GM23338 (cell line): ENCODE results near the gene FAM222A. TPM values are rescaled to one million over a fixed set of nuclear protein-coding genes. Genes with fewer than 3 reads are reported as not detected.

Source experiments
- ATAC-seq: fragments of 200-7000 bp; cut with Tn5 transposase; 3 replicates; pipeline ENCODE4 v1.9.1; 2020
- DNase-seq: peaks from one replicate; pipeline ENCODE4 v3.0.0-alpha.2; 2015; ENCODE audit warnings: low spot score
- H2AFZ ChIP-seq: fragments of 200-600 bp; sonication (generic); 2 replicates; pipeline ENCODE4 v1.8.0; 2016; ENCODE audit warnings: antibody characterized with exemption, mild to moderate bottlenecking, moderate library complexity
- H3F3A ChIP-seq: fragments of 200-600 bp; sonication (generic); replicated peaks from 2 replicates; pipeline ENCODE4 v1.8.0; 2017; ENCODE audit warnings: antibody characterized with exemption, mixed run types, low read depth
- H3K27ac ChIP-seq: fragments of 200-600 bp; sonication (generic); 2 replicates; pipeline ENCODE4 v1.6.1; 2016; ENCODE audit warnings: low read depth
- H3K27me3 ChIP-seq: fragments of 200-600 bp; sonication (generic); 2 replicates; pipeline ENCODE4 v1.8.0; 2016; ENCODE audit warnings: mild to moderate bottlenecking, mixed run types, moderate library complexity; ENCODE audit not compliant: insufficient read depth
- H3K36me3 ChIP-seq: fragments of 200-600 bp; sonication (generic); 2 replicates; pipeline ENCODE4 v1.8.0; 2016; ENCODE audit warnings: mild to moderate bottlenecking; ENCODE audit not compliant: insufficient read depth
- H3K4me1 ChIP-seq: fragments of 200-600 bp; sonication (generic); 2 replicates; pipeline ENCODE4 v1.8.0; 2016; ENCODE audit warnings: mild to moderate bottlenecking, moderate library complexity; ENCODE audit not compliant: insufficient read depth
- H3K4me2 ChIP-seq: fragments of 200-600 bp; sonication (generic); 2 replicates; pipeline ENCODE4 v1.7.1; 2017; ENCODE audit warnings: mixed run types
- H3K4me3 ChIP-seq: fragments of 200-600 bp; sonication (generic); 2 replicates; pipeline ENCODE4 v1.6.1; 2016; ENCODE audit warnings: mixed run types
- H3K79me2 ChIP-seq: fragments of 200-600 bp; sonication (generic); replicated peaks from 2 replicates; pipeline ENCODE4 v1.8.0; 2017; ENCODE audit warnings: mild to moderate bottlenecking; ENCODE audit not compliant: insufficient read depth
- H3K9me2 ChIP-seq: fragments of 200-600 bp; sonication (generic); 2 replicates; pipeline ENCODE4 v1.8.0; 2017; ENCODE audit not compliant: insufficient read depth
- H4K20me1 ChIP-seq: fragments of 200-600 bp; sonication (generic); replicated peaks from 2 replicates; pipeline ENCODE4 v1.8.0; 2017; ENCODE audit warnings: mild to moderate bottlenecking; ENCODE audit not compliant: insufficient read depth
- H3K27ac Mint-ChIP-seq: 2 replicates; pipeline ENCODE4 v1.8.0; 2020; ENCODE audit warnings: inconsistent platforms, mild to moderate bottlenecking, moderate library complexity, mixed read lengths
- H3K27me3 Mint-ChIP-seq: 3 replicates; pipeline ENCODE4 v1.8.0; 2022; ENCODE audit warnings: low read depth, mild to moderate bottlenecking, moderate library complexity, mixed read lengths, inconsistent platforms; ENCODE audit not compliant: insufficient read depth, poor library complexity
- H3K36me3 Mint-ChIP-seq: 3 replicates; pipeline ENCODE4 v1.8.0; 2021; ENCODE audit warnings: low read depth, mild to moderate bottlenecking, inconsistent platforms, moderate library complexity, mixed read lengths
- H3K4me1 Mint-ChIP-seq: 3 replicates; pipeline ENCODE4 v1.8.0; 2020; ENCODE audit warnings: mild to moderate bottlenecking, inconsistent platforms, mixed read lengths
- H3K4me3 Mint-ChIP-seq: 3 replicates; pipeline ENCODE4 v1.8.0; 2021; ENCODE audit warnings: moderate library complexity, mild to moderate bottlenecking, inconsistent platforms, mixed read lengths
- H3K9me3 Mint-ChIP-seq: 3 replicates; pipeline ENCODE4 v1.8.0; 2020; ENCODE audit warnings: moderate library complexity, mild to moderate bottlenecking, inconsistent platforms, mixed read lengths
- CREB1 ChIP-seq: fragments of 250-450 bp; sonication (Bioruptor Pico); IDR thresholded peaks from 2 replicates; pipeline ENCODE4 v1.5.0; 2020; ENCODE audit warnings: low read depth, mild to moderate bottlenecking, moderate library complexity
- CTCF ChIP-seq, 2 experiments: fragments of 200-600 bp in 1 of 2; sonication (generic) in 1 of 2; conservative IDR thresholded peaks; 2 replicates each; pipeline versions ENCODE4 v1.5.1 to v1.6.1; 2016 to 2017; ENCODE audit warnings: antibody characterized with exemption in 2 of 2, low read depth in 2 of 2, mild to moderate bottlenecking in 2 of 2, moderate library complexity in 1 of 2
- EZH2 ChIP-seq: fragments of 200-600 bp; sonication (generic); IDR thresholded peaks from one replicate; pipeline ENCODE4 v1.8.0; 2017; ENCODE audit warnings: antibody characterized with exemption, mild to moderate bottlenecking, low read depth; ENCODE audit not compliant: unreplicated experiment
- EZH2phosphoT487 ChIP-seq: fragments of 200-600 bp; sonication (generic); IDR thresholded peaks from one replicate; pipeline ENCODE4 v1.8.1; 2018; ENCODE audit warnings: antibody characterized with exemption; ENCODE audit not compliant: unreplicated experiment
- JUNB ChIP-seq: IDR thresholded peaks from one replicate; pipeline ENCODE4 v1.6.1; 2016; ENCODE audit warnings: antibody characterized with exemption; ENCODE audit not compliant: unreplicated experiment
- NANOG ChIP-seq: IDR thresholded peaks from 2 replicates; pipeline ENCODE4 v1.6.1; 2016; ENCODE audit warnings: antibody characterized with exemption, borderline replicate concordance
- REST ChIP-seq: IDR thresholded peaks from one replicate; pipeline ENCODE4 v1.6.1; 2018; ENCODE audit warnings: antibody characterized with exemption; ENCODE audit not compliant: unreplicated experiment
- STAT1 ChIP-seq: IDR thresholded peaks from one replicate; pipeline ENCODE4 v1.6.1; 2016; ENCODE audit warnings: antibody characterized with exemption; ENCODE audit not compliant: unreplicated experiment
- ZNF114 ChIP-seq: fragments of 250-450 bp; sonication (Bioruptor Pico); IDR thresholded peaks from 2 replicates; pipeline ENCODE4 v1.5.0; 2020; ENCODE audit warnings: mild to moderate bottlenecking, moderate library complexity
- ZNF331 ChIP-seq: fragments of 250-450 bp; sonication (Bioruptor Pico); IDR thresholded peaks from 2 replicates; pipeline ENCODE4 v1.5.0; 2020; ENCODE audit warnings: low read depth, mild to moderate bottlenecking, moderate library complexity
- ZNF462 ChIP-seq: fragments of 250-450 bp; sonication (Bioruptor Pico); IDR thresholded peaks from 2 replicates; pipeline ENCODE4 v1.5.0; 2020; ENCODE audit warnings: mild to moderate bottlenecking, moderate library complexity
- polyA plus RNA-seq: library from polyadenylated mRNA; unstranded; fragments of >200 nt; fragmentation: Nextera tagmentation; extraction: Ambion mirVana; gene quantifications from 2 replicates; pipeline ENCODE4 v1.2.1, GENCODE V29; 2016
- total RNA-seq: library from RNA; depleted of rRNA; stranded (reverse); fragments of >200 nt; shearing (Covaris generic); gene quantifications from 2 replicates; pipeline ENCODE4 v1.2.3, GENCODE V29; 2014

Gene FAM222A
- total and polyA plus RNA-seq, 2 experiments from 2014 or later, result 0.78 to 2.1 TPM

GRCh38 chr12:109753054-109753401 is 39.4 kb downstream of the FAM222A start:
- TF ChIP-seq NANOG, result no peak
- TF ChIP-seq JUNB, result no peak
- no peak for TF ChIP-seq STAT1
- TF ChIP-seq EZH2, result no peak
- no peak for TF ChIP-seq ZNF114 (CRISPR knock-in tag)
- TF ChIP-seq CTCF (conservative IDR thresholded peaks at IDR 0.05; ENCODE audit: low read depth in 2 of 2), result no peak
- H3K4me3 ChIP-seq, result no peak overlapping the region
- H4K20me1 ChIP-seq, result no peaks in the 10 kb centered on the region
- peaks cover 3% of the 10 kb centered on the region for H3K27me3 Mint-ChIP-seq
- peaks cover 3% of the 10 kb centered on the region for H3K4me1 Mint-ChIP-seq
- H3K36me3 ChIP-seq, result no peaks in the 10 kb centered on the region
- no peak overlapping the region for H3K27ac Mint-ChIP-seq
- H3K9me3 Mint-ChIP-seq, result peaks cover 12% of the 10 kb centered on the region; the same call in 2 of the 3 replicates
- H3K36me3 Mint-ChIP-seq, result no peaks in the 10 kb centered on the region; the same call in 2 of the 3 replicates
- DNase-seq (no peak), ATAC-seq (no peak)
- no peaks in the 10 kb centered on the region for H3K79me2 ChIP-seq
- no peaks in the 10 kb centered on the region for H3K27me3 ChIP-seq
- H3K4me3 Mint-ChIP-seq, result no peak overlapping the region
- H3K27ac ChIP-seq, result no peak overlapping the region
- no peak overlapping the region for H2AFZ ChIP-seq
- no peak overlapping the region for H3K4me2 ChIP-seq
- no peaks in the 10 kb centered on the region for H3F3A ChIP-seq
- H3K4me1 ChIP-seq, result no peaks in the 10 kb centered on the region
- no peaks in the 10 kb centered on the region for H3K9me2 ChIP-seq

- Histone ChIP-seq H3K4me1 (0 out of 2 replicates have a peak, but pooled peaks cover 1% of the 10 kb centered on the region), H4K20me1 (no peaks in the 10 kb centered on the region), H3K4me3 (no peak overlapping the region), H3K79me2 (no peaks in the 10 kb centered on the region), H2AFZ (no peak overlapping the region), H3K27me3 (no peaks in the 10 kb centered on the region), H3F3A (no peaks in the 10 kb centered on the region), H3K9me2 (no peaks in the 10 kb centered on the region), H3K4me2 (no peak overlapping the region), H3K27ac (no peak overlapping the region), H3K36me3 (no peaks in the 10 kb centered on the region)
- H3K27me3 Mint-ChIP-seq, result peaks cover 3% of the 10 kb centered on the region
- no peak overlapping the region for H3K4me3 Mint-ChIP-seq
- no peak for DNase-seq
- no peaks in the 10 kb centered on the region; the same call in 2 of the 3 replicates for H3K36me3 Mint-ChIP-seq
- H3K9me3 Mint-ChIP-seq, result peaks cover 12% of the 10 kb centered on the region; the same call in 2 of the 3 replicates
- no peak overlapping the region for H3K27ac Mint-ChIP-seq
- ATAC-seq, result no peak
- H3K4me1 Mint-ChIP-seq, result peaks cover 10% of the 10 kb centered on the region
- TF ChIP-seq STAT1 (no peak), CREB1 (no peak), ZNF462 (CRISPR knock-in tag) (no peak), JUNB (no peak), ZNF114 (CRISPR knock-in tag) (no peak), EZH2phosphoT487 (no peak), REST (no peak), ZNF331 (no peak)
Observed at GRCh38 chr12:109753959-109754358, 40.3 kb downstream of the FAM222A start.
